Brain pericyte (primary cell): ENCODE measurements around the gene PTCD3.

Experiments used
- DNase-seq: peaks from one replicate; pipeline ENCODE4 v3.0.0-alpha.2; 2012; ENCODE audit warnings: low read depth, low spot score

PTCD3 gene

GRCh38 chr2:86143926-86144685 is 38.1 kb downstream of the PTCD3 start:
- DNase-seq = no peak

- DNase-seq = no peak
Measured at GRCh38 chr2:86147793-86148192, 41.8 kb downstream of the PTCD3 start.

DNA sequence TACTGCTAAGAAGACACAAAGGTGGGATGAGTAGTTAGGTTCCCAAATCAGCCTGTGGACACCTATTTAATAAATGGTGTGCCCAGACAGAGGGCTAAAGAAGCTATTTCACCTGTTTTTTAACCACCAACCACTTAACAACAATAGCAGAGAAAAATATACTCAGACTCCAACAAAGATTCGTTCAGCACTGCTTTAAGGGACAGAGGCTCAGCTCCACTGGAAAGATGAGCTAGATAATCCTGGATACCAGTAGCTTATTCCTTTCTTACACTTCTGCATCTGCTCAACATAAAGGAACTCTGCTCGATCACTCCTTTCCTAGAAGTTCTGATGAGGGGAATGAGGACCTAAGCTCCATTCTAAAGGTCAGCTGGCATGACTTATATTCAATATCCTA is 44.5 kb downstream of the PTCD3 start:
- no peak for DNase-seq

- DNase-seq = no peak
Measured at GRCh38 chr2:86157009-86157556, 51.0 kb downstream of the PTCD3 start.

- no peak for DNase-seq
Measured at GRCh38 chr2:86158286-86158685, 52.3 kb downstream of the PTCD3 start.

GRCh38 chr2:86160156-86160952 is 54.3 kb downstream of the PTCD3 start:
- DNase-seq = no peak

DNA sequence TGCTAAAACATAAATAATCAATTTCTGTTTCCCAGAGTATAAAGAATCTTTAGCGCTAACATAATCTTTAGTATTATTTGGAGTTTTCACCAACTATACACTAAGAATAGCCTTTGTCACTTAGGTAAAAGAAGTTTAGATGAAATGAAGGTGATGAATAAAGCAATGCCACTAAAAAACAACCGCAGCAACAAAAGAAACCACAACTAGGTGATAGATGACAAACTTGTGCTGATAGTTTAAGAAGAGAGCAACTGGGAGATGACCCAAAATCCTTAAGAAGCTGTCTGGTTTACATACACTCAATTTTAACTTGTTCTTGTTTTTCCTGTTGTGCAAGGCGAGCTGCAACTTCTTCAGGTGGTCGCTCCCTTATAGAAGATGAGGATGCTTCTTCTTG is 64.4 kb downstream of the PTCD3 start:
- DNase-seq = no peak

- DNase-seq = no peak
Measured at GRCh38 chr2:86171295-86171694, 65.3 kb downstream of the PTCD3 start.

DNA sequence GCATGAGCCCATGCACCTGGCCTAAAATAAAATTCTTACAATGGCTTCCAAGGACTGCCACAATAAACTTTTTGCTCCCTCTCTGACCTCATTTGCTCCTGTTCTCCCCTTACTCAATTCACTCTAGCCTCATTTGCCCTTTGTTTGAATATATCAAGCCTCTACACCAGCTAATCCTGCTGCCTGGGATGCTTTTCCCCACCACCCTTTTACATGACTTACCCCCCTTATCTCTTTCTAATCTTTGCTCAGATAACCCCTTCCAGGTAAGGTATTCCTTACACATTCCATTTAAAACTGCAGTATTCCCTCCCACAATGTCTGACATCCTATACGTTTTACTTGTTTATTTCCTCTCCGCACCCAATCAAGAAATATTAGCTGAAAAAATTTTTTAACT is 66.6 kb downstream of the PTCD3 start:
- DNase-seq = no peak

DNA sequence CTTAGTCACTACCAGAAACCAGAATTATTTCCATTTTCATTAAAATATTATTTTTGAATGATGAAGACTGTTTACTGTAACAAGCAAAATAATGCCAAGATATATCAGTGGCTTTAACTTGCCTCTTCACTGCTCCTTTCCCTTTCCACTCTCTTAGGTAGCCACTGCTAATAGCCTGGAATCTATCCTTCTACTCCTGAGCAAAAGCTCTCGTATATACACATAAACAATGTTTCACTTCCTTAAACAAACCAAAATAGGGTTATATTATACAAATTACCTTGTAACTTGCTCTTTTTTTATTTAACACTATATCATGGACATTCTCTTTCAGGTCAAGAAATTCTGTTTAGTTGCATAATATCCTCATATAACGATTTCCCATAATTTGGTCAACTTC is 68.4 kb downstream of the PTCD3 start:
- no peak for DNase-seq

GRCh38 chr2:86175828-86176227 is 69.8 kb downstream of the PTCD3 start:
- no peak for DNase-seq

DNA sequence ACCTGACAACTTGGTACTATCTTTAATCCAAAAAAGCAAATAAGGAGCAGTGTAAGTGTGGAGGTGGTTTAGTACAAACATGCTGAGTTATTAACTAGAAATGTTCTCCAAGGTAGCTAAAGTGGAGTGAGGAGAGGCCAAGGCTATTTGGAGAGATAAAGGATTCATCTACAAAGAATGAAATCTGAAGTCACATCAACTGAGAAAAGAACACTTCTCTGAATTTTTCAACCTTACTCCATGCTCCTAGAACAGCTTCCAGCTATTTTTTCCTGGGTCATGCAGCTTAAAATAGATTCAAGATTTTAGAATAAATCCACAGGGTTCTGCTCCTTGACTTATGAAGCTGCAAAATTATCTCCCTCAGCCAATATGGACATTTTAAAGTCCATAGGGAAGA is 70.6 kb downstream of the PTCD3 start:
- DNase-seq = no peak

GRCh38 chr2:86185517-86186212 is 79.6 kb downstream of the PTCD3 start:
- no peak for DNase-seq

GRCh38 chr2:86186431-86186830 is 80.4 kb downstream of the PTCD3 start:
- no peak for DNase-seq

DNA sequence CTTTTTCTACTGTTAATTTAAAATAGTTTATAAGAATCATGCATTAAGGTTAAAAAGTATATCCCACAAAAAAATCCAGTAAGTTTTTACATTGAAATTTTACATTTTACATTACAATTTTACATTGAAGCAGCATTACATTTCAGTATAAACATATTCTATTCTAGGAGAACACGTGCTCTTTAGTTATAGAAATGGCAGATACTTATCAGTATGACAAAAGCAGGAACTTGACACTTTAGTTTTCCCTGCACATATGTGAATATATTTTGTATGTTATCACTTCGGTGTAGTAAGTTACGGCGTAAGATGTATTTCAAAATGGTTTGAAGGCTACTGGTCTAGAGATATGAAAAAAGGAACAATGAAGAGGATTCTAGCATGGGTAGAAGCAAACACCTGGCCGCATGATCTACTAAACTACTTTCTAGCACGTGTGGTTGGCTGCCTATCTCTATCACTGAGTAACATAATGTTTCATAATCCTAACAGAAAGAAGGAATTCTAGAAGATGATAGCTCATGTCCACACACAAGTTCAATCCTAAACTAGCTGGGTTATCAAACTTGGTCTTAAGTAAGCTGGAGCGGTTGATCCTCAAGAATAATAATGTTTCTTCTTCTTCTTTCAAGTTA is 83.9 kb downstream of the PTCD3 start:
- no peak for DNase-seq
